Activated CD4-positive, alpha-beta T cell treated with anti-CD3 and anti-CD28 coated beads, Interleukin-2, Interleukin-4, amounts not matched to agents 100 ng/mL and 50 ng/mL, durations not matched to agents 16 hours and 8 hours (primary cell): ENCODE results near the gene UPF1.

Source experiments
- DNase-seq: peaks from one replicate; pipeline ENCODE4 v3.0.0-alpha.2; 2020; ENCODE audit warnings: low spot score

The UPF1 gene

GRCh38 chr19:18840288-18841267, 8.8 kb downstream of the UPF1 start:
- no peak for DNase-seq

GRCh38 chr19:18841400-18841799, 9.6 kb downstream of the UPF1 start:
- DNase-seq, result no peak

DNA sequence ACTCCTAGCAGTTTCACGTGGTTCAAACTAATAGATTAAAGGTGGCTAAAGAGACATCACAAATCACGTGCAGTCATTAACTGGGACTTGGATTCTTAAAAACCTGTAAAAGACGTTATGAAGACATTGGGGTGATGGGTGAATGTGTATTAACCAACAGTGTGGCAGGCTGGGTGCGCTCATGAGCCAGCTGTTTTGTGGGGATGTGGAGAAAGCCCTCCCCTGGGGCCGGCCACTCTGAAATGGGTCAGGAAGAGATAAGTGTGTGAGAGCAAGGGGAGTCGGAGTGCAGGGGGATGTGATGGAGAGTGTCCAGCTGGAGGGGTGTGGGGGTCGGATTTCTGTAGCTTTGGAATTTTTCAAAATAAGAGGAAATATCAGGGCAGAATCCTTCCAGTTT, 10.4 kb downstream of the UPF1 start:
- no peak for DNase-seq

DNA sequence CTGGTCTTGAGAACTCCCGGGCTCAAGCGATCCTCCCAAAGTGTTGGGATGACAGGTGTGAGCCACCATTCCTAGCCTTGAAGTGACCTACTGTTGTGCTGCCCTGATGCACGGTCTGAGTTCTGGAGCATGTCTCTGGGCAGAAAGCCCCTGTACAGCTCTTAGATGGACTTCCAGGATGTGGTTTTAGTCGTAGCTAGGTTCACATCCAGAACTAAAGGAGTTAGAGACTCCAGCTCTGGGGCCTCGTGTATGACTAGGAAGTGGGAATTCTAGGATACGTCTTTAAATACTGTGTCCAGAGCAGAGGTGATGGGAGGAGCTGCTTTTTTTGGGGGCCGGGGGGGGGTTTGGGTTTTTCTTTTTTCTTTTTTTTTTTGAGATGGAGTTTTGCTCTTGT, 12.2 kb downstream of the UPF1 start:
- no peak for DNase-seq

DNA sequence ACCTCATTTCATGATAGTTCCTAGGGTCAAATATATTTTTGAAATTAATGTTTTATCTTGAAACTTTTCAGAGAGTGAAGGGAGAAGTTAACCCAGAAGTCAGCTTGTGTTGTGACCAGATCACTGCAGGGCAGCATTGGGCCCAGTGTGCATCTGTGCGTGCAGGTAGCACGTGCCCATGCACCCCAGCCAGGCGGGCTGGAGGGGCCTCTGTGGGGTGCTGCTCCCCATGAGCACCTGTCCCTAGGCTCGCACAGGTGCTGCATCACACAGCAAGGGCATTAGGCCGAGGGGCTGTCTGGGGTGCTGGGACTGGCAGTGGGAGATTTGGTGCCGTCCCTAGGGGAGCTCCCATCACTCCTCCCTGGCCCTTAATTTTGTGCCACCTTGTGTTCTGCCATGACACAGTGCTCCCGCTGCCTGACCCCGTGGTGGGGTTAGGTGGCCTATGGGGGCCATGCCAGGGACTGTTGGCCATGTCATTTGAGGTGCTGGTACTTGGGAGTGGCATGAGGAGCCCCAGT, 13.1 kb downstream of the UPF1 start:
- no peak for DNase-seq

- no peak for DNase-seq
Measured at GRCh38 chr19:18845961-18846360, 14.2 kb downstream of the UPF1 start.

GRCh38 chr19:18846862-18847548, 15.2 kb downstream of the UPF1 start:
- peak; percentile 50 for DNase-seq

DNA sequence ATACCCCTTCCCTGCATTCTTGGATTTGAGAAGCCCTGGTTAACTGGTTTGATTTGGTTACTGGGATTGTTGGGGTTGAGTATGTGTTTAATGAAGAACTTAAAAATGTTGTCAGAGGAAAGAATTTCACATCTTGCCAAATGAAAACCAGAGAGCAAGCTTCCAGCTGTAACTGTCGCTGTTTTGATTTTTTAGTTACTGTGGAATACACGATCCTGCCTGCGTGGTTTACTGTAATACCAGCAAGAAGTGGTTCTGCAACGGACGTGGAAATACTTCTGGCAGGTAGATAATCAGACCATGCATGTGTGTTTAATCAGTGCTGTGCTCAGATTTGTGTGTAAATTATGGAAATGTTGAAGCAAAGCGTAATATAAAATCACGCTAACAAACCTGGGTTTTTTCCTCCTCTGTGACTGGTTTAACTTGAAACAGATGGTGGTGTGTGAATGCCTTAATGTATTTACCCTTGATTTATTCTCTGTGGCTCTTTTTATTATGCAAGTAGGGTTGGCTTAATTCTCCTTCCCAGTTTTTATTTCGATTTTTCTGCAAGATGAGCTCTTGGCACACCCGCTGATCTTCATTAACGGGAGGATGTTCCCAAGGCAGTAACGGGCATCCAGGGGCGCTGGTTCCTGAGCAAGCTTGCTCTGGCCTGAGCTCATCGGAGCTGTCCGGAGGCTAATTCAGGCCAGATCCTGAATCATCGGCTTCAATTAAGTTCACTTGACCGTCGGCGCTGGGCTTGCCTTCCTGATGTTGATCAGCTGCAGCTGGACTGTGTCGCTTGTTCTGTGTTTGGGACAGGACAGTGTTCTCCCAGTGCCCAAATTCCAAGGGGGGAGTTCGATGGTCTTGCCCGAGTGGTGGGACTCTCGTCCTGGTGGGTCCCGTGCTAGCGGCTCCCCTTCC, 16.0 kb downstream of the UPF1 start:
- DNase-seq, result no peak

GRCh38 chr19:18848878-18849661, 17.3 kb downstream of the UPF1 start:
- no peak for DNase-seq

DNA sequence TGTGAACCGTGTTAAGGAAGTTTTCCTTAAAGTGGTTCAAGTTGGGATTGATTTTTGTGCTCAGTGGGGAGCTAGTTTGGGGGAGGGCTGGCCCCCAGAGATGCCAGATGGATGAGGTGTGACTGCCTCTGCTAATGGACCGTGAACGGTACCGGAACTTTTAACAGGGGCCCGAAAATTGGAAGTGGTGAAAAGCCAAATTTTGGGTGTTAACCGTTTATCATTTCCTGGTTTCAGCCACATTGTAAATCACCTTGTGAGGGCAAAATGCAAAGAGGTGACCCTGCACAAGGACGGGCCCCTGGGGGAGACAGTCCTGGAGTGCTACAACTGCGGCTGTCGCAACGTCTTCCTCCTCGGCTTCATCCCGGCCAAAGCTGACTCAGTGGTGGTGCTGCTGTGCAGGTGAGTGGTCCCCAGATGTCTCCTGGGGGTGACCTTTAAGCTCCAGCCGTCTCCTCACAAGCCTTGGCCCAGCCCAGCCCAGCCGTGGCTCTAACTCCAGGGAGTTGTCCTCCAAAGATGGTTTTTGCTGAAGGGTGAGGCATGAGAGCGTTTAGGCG, 18.2 kb downstream of the UPF1 start:
- no peak for DNase-seq

DNA sequence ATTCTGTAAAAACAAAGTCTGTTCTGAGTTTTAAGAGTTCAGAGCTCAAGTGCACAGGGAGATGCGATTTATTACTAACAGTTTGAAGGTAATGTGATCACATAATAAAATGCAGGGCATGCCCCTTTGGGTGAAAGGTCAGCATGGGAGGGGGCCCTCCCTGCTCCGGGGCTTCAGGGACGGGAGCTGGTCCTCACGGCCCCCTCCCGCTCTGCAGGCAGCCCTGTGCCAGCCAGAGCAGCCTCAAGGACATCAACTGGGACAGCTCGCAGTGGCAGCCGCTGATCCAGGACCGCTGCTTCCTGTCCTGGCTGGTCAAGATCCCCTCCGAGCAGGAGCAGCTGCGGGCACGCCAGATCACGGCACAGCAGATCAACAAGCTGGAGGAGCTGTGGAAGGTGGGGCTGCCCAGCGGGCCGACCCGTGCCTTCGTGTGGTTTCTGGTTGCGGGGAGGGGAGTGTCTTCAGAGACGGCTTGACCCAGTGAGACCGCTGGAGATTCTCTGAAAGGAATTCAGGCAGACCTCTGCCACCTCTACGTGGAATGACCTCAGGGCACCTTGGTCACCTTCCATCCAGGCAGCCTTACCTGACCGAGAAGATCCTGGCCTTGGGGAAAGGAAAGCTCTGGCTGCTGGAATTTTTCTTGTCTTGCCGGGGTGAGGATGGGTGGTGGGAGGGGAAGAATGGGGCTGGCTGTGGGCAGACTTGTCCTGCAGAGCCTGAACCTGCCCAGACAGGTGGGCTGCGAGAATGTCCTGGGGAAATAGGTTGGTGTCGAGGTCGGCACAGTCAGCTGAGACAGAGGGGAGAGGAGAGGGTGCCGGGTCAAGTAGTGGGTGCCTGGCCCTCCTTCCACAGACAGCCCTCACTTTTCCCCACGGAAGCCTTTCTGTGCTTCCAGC, 19.0 kb downstream of the UPF1 start:
- DNase-seq, result no peak

- no peak for DNase-seq
Measured at GRCh38 chr19:18851673-18852325, 20.0 kb downstream of the UPF1 start.

DNA sequence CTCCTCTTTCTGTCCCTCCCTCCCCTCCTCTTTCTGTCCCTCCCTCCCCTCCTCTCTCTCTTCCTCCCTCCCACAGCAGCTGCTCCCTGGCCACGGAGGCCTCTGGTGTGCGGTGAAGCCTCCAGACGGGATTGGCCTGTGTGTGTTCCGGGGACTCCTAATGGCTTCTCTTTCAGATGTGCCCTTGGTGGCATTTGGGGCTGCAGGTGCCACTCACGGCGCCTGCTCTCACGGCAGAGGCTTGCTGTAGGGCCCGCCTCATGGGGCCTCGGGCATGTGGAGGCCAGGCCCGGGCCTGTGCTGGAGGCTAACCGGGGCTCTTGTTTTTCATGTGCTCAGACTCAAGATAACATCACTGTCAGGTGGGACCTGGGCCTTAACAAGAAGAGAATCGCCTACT, 20.9 kb downstream of the UPF1 start:
- no peak for DNase-seq

DNA sequence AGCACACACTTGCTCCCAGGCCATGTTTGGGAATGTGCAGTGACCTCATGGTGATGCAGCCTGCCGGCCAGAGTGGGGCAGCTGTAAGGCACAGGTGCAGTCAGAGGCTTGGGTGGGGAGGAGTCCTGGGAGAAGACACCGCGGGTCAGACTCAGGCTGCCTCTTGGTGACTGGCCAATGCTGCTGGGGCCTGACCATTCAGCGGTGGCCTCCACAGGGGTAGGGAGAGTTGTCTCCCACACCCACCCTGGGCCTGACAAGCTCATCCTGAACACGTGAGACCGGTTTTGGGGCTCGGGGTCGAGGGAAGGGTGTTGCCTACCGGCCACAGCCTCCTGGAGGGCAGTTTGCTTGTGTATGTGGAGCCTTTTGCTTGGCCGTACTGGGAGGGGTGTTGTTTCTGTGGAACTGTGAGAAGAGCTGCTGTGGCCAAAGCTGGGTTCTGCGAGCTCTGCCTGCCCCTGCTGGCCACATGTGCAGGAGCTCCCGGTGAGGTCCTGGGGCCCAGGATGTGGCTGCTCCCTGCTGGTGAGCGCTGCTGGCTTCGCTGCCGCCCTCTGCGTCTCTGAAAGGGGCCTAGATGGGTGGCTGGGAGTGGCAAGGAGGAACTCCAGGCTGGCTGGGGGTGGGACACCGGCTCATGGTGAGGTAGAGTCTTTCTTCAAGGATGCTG, 22.1 kb downstream of the UPF1 start:
- no peak for DNase-seq

- DNase-seq, result no peak
Measured at GRCh38 chr19:18854982-18855381, 23.2 kb downstream of the UPF1 start.

- no peak for DNase-seq
Measured at GRCh38 chr19:18855647-18856384, 24.1 kb downstream of the UPF1 start.

GRCh38 chr19:18856385-18857126, 24.8 kb downstream of the UPF1 start:
- no peak for DNase-seq
